WTC11 (cell line): ENCODE results near the gene AGL. TPM values are rescaled to one million over a fixed set of nuclear protein-coding genes. Genes with fewer than 3 reads are reported as not detected.

Experiments
- ATAC-seq: fragments of 200-7000 bp; cut with Tn5 transposase; 2 replicates; pipeline ENCODE4 v1.10.0; 2021; ENCODE audit warnings: mild to moderate bottlenecking, moderate library complexity
- CTCF ChIA-PET: fragments of 300-600 bp; sonication (Branson Sonifier 250); formaldehyde crosslinking; loops from one replicate; lab custom pipeline; 2021; ENCODE audit warnings: antibody characterized with exemption; lab: Charles Lee
- POLR2A ChIA-PET: fragments of 350-600 bp; sonication (Branson Sonifier 250); formaldehyde crosslinking; loops from one replicate; lab custom pipeline; 2021; ENCODE audit warnings: antibody characterized with exemption; lab: Charles Lee
- DNase-seq: peaks from one replicate; pipeline ENCODE4 v3.0.0; 2021; ENCODE audit warnings: low spot score
- H3K27ac Mint-ChIP-seq: 2 replicates; pipeline ENCODE4 v1.8.0; 2021; ENCODE audit warnings: mixed read lengths
- H3K27me3 Mint-ChIP-seq: 2 replicates; pipeline ENCODE4 v1.8.0; 2021; ENCODE audit warnings: low read depth, mild to moderate bottlenecking, moderate library complexity, mixed read lengths
- H3K36me3 Mint-ChIP-seq: 2 replicates; pipeline ENCODE4 v1.8.0; 2021; ENCODE audit warnings: mixed read lengths
- H3K4me1 Mint-ChIP-seq: 2 replicates; pipeline ENCODE4 v1.8.0; 2022; ENCODE audit warnings: mixed read lengths
- H3K4me3 Mint-ChIP-seq: 2 replicates; pipeline ENCODE4 v1.8.0; 2021; ENCODE audit warnings: mild to moderate bottlenecking, moderate library complexity, mixed read lengths
- H3K9me3 Mint-ChIP-seq: 2 replicates; pipeline ENCODE4 v1.8.0; 2021; ENCODE audit warnings: mixed read lengths
- EMX1 ChIP-seq: fragments of 250-450 bp; sonication (Bioruptor Pico); IDR thresholded peaks from 2 replicates; pipeline ENCODE4 v1.8.0; 2021; ENCODE audit warnings: mild to moderate bottlenecking
- FOXP1 ChIP-seq: sonication (generic); formaldehyde crosslinking; IDR thresholded peaks from 2 replicates; pipeline ENCODE4 v1.8.0; 2022; ENCODE audit warnings: missing genetic modification reagents, mild to moderate bottlenecking, moderate library complexity, borderline replicate concordance
- FOXP4 ChIP-seq: sonication (generic); formaldehyde crosslinking; IDR thresholded peaks from 2 replicates; pipeline ENCODE4 v1.8.0; 2022; ENCODE audit warnings: mild to moderate bottlenecking, missing genetic modification reagents
- GABPB1 ChIP-seq: sonication (generic); formaldehyde crosslinking; IDR thresholded peaks from 2 replicates; pipeline ENCODE4 v1.8.1; 2023; ENCODE audit warnings: mild to moderate bottlenecking, missing genetic modification reagents
- HMGA2 ChIP-seq: fragments of 250-450 bp; sonication (Bioruptor Pico); IDR thresholded peaks from 2 replicates; pipeline ENCODE4 v1.4.0; 2021; ENCODE audit warnings: mild to moderate bottlenecking, moderate library complexity
- HMGXB4 ChIP-seq: sonication (generic); formaldehyde crosslinking; IDR thresholded peaks from 2 replicates; pipeline ENCODE4 v1.8.1; 2023; ENCODE audit warnings: mild to moderate bottlenecking, moderate library complexity, missing genetic modification reagents
- MXD4 ChIP-seq: fragments of 250-450 bp; sonication (Bioruptor Pico); IDR thresholded peaks from 2 replicates; pipeline ENCODE4 v1.8.0; 2021; ENCODE audit warnings: mild to moderate bottlenecking, moderate library complexity, borderline replicate concordance
- NFATC4 ChIP-seq: fragments of 250-450 bp; sonication (Bioruptor Pico); IDR thresholded peaks from 2 replicates; pipeline ENCODE4 v1.9.0; 2021; ENCODE audit warnings: mild to moderate bottlenecking
- NR3C1 ChIP-seq: sonication (generic); formaldehyde crosslinking; conservative IDR thresholded peaks from 2 replicates; pipeline ENCODE4 v1.8.1; 2023; ENCODE audit warnings: low read depth, mild to moderate bottlenecking, missing genetic modification reagents
- PREB ChIP-seq: sonication (generic); formaldehyde crosslinking; IDR thresholded peaks from 2 replicates; pipeline ENCODE4 v1.8.1; 2022; ENCODE audit warnings: mild to moderate bottlenecking, missing genetic modification reagents, moderate library complexity, borderline replicate concordance
- SP1 ChIP-seq: sonication (generic); formaldehyde crosslinking; conservative IDR thresholded peaks from 2 replicates; pipeline ENCODE4 v1.8.1; 2022; ENCODE audit warnings: missing genetic modification reagents
- TP53 ChIP-seq: sonication (generic); formaldehyde crosslinking; IDR thresholded peaks from 2 replicates; pipeline ENCODE4 v1.8.1; 2023; ENCODE audit warnings: mild to moderate bottlenecking, missing genetic modification reagents
- ZNF138 ChIP-seq: sonication (generic); formaldehyde crosslinking; conservative IDR thresholded peaks from 2 replicates; pipeline ENCODE4 v1.8.1; 2022; ENCODE audit warnings: mild to moderate bottlenecking, moderate library complexity, missing genetic modification reagents
- ZNF232 ChIP-seq: sonication (generic); formaldehyde crosslinking; IDR thresholded peaks from 2 replicates; pipeline ENCODE4 v1.8.0; 2022; ENCODE audit warnings: mild to moderate bottlenecking, missing genetic modification reagents
- ZNF281 ChIP-seq: sonication (generic); formaldehyde crosslinking; IDR thresholded peaks from 2 replicates; pipeline ENCODE4 v1.8.0; 2023; ENCODE audit warnings: mild to moderate bottlenecking, missing genetic modification reagents
- total RNA-seq: library from RNA; stranded (reverse); gene quantifications from 3 replicates; pipeline ENCODE4 v1.2.3, GENCODE V29; 2021
- TF ChIP-seq, protein P1 (sequence below): sonication (generic); formaldehyde crosslinking; IDR thresholded peaks from 2 replicates; pipeline ENCODE4 v1.8.0; 2022; ENCODE audit warnings: mild to moderate bottlenecking, missing genetic modification reagents
- TF ChIP-seq, protein P2 (sequence below): fragments of 250-450 bp; sonication (Bioruptor Pico); IDR thresholded peaks from 2 replicates; pipeline ENCODE4 v1.9.0; 2021; ENCODE audit warnings: mild to moderate bottlenecking
- TF ChIP-seq, protein P3 (sequence below): sonication (generic); formaldehyde crosslinking; IDR thresholded peaks from 2 replicates; pipeline ENCODE4 v1.8.0; 2023; ENCODE audit warnings: missing genetic modification reagents
- TF ChIP-seq, protein P4 (sequence below): sonication (generic); formaldehyde crosslinking; IDR thresholded peaks from 2 replicates; pipeline ENCODE4 v1.8.1; 2023; ENCODE audit warnings: mild to moderate bottlenecking, missing genetic modification reagents

Gene AGL
- total RNA-seq, 1 experiment from 2014 or later = 22.5 TPM

DNA sequence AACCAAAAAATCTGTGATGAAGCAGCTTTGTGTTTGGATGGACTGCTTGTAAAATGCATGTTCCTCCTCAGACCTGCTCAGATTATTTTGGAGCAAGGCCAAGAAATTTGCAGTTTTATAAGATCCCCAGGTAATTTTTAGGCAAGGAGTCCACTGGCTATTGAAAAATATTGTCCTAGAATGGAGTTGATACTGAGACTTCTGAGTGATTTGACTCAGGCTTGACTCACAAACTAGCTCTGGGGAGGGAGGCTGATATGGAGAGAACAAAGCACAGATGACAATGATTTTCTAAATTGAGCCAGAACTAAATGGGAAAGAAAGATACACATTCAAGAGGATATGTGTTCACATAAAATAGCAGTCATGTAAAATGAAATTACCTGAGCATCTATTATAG lies 36.7 kb downstream of the AGL start (continued):
- TF ChIP-seq ZNF138 (CRISPR knock-in tag) = no peak

- no peak for ATAC-seq
- CTCF ChIA-PET = no interaction called here
- POLR2A ChIA-PET = no interaction called here
- H3K36me3 Mint-ChIP-seq = peaks cover 37% of the 10 kb centered on the region
- H3K27me3 Mint-ChIP-seq = no peaks in the 10 kb centered on the region
- peaks cover 11% of the 10 kb centered on the region for H3K9me3 Mint-ChIP-seq
- DNase-seq = no peak
- peaks cover 9% of the 10 kb centered on the region; the same call in 1 of the 2 replicates for H3K4me1 Mint-ChIP-seq
- TF ChIP-seq NFATC4 (CRISPR knock-in tag) (no peak), FOXP4 (CRISPR knock-in tag) (no peak), PREB (no peak), ZNF281 (CRISPR knock-in tag) (no peak), MXD4 (CRISPR knock-in tag) (no peak), GABPB1 (CRISPR knock-in tag) (no peak), HMGA2 (no peak), NR3C1 (CRISPR knock-in tag) (no peak), ZNF138 (CRISPR knock-in tag) (no peak), SP1 (CRISPR knock-in tag) (no peak), FOXP1 (CRISPR knock-in tag) (no peak), TP53 (CRISPR knock-in tag) (no peak), HMGXB4 (no peak), EMX1 (CRISPR knock-in tag) (no peak), ZNF232 (no peak)
- TF ChIP-seq, protein P1, sequence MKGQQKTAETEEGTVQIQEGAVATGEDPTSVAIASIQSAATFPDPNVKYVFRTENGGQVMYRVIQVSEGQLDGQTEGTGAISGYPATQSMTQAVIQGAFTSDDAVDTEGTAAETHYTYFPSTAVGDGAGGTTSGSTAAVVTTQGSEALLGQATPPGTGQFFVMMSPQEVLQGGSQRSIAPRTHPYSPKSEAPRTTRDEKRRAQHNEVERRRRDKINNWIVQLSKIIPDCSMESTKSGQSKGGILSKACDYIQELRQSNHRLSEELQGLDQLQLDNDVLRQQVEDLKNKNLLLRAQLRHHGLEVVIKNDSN (CRISPR knock-in tag) = no peak
- TF ChIP-seq, protein P2, sequence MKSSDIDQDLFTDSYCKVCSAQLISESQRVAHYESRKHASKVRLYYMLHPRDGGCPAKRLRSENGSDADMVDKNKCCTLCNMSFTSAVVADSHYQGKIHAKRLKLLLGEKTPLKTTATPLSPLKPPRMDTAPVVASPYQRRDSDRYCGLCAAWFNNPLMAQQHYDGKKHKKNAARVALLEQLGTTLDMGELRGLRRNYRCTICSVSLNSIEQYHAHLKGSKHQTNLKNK (CRISPR knock-in tag) = no peak
- TF ChIP-seq, protein P3, sequence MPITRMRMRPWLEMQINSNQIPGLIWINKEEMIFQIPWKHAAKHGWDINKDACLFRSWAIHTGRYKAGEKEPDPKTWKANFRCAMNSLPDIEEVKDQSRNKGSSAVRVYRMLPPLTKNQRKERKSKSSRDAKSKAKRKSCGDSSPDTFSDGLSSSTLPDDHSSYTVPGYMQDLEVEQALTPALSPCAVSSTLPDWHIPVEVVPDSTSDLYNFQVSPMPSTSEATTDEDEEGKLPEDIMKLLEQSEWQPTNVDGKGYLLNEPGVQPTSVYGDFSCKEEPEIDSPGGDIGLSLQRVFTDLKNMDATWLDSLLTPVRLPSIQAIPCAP = no peak
- TF ChIP-seq, protein P4, sequence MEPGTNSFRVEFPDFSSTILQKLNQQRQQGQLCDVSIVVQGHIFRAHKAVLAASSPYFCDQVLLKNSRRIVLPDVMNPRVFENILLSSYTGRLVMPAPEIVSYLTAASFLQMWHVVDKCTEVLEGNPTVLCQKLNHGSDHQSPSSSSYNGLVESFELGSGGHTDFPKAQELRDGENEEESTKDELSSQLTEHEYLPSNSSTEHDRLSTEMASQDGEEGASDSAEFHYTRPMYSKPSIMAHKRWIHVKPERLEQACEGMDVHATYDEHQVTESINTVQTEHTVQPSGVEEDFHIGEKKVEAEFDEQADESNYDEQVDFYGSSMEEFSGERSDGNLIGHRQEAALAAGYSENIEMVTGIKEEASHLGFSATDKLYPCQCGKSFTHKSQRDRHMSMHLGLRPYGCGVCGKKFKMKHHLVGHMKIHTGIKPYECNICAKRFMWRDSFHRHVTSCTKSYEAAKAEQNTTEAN (CRISPR knock-in tag) = no peak
- no peak overlapping the region for H3K27ac Mint-ChIP-seq
- no peak overlapping the region for H3K4me3 Mint-ChIP-seq
These were observed 37.7 kb downstream of the AGL start for GRCh38 chr1:99887890-99888289.
